Fibroblast of lung (primary cell): ENCODE results near the gene HYCC1. TPM values are rescaled to one million over a fixed set of nuclear protein-coding genes. Genes with fewer than 3 reads are reported as not detected.

Experiments
- DNase-seq, 2 donors: peaks; one replicate each; pipeline versions ENCODE4 v3.0.0 to v3.0.0-alpha.2; 2010; ENCODE audit warnings: low read depth in 2 of 2
- H2AFZ ChIP-seq: 2 replicates; pipeline ENCODE4 v1.5.1; 2012; ENCODE audit warnings: low read length, control low read depth, inconsistent platforms
- H3K27ac ChIP-seq: 2 replicates; pipeline ENCODE4 v1.5.1; 2011; ENCODE audit warnings: low read length, control low read depth; ENCODE audit not compliant: insufficient read depth
- H3K27me3 ChIP-seq: 2 replicates; pipeline ENCODE4 v1.5.1; 2011; ENCODE audit warnings: mild to moderate bottlenecking, low read length; ENCODE audit not compliant: control insufficient read depth, insufficient read depth
- H3K36me3 ChIP-seq: 2 replicates; pipeline ENCODE4 v1.5.1; 2011; ENCODE audit warnings: low read length; ENCODE audit not compliant: control insufficient read depth, insufficient read depth
- H3K4me1 ChIP-seq: 2 replicates; pipeline ENCODE4 v1.5.1; 2011; ENCODE audit warnings: low read length; ENCODE audit not compliant: control insufficient read depth, insufficient read depth; ENCODE audit errors: extremely low read depth
- H3K4me2 ChIP-seq: 2 replicates; pipeline ENCODE4 v1.5.1; 2011; ENCODE audit warnings: low read length, control low read depth; ENCODE audit not compliant: insufficient read depth; ENCODE audit errors: extremely low read depth
- H3K4me3 ChIP-seq, 4 experiments: fragments of 200-600 bp in 1 of 4; sonication (generic) in 1 of 4; replicated peaks in 1 of 4; 2 replicates each; pipeline ENCODE4 v1.5.1; 2011 to 2016; ENCODE audit warnings: low read length in 4 of 4, low read depth in 3 of 4, mild to moderate bottlenecking in 3 of 4, control low read depth in 2 of 4, inconsistent platforms in 1 of 4, mixed read lengths in 1 of 4; ENCODE audit not compliant: insufficient read depth in 1 of 4; ENCODE audit errors: control extremely low read depth in 1 of 4
- H3K79me2 ChIP-seq: 2 replicates; pipeline ENCODE4 v1.5.1; 2012; ENCODE audit warnings: mild to moderate bottlenecking, low read length, inconsistent platforms; ENCODE audit not compliant: control insufficient read depth, insufficient read depth
- H3K9ac ChIP-seq: 2 replicates; pipeline ENCODE4 v1.5.1; 2011; ENCODE audit warnings: mild to moderate bottlenecking, low read length, control low read depth; ENCODE audit not compliant: insufficient read depth
- H3K9me3 ChIP-seq: 2 replicates; pipeline ENCODE4 v1.5.1; 2012; ENCODE audit warnings: low read depth, low read length; ENCODE audit not compliant: control insufficient read depth, insufficient read depth
- H4K20me1 ChIP-seq: 2 replicates; pipeline ENCODE4 v1.5.1; 2011; ENCODE audit warnings: low read length; ENCODE audit not compliant: control insufficient read depth, insufficient read depth; ENCODE audit errors: extremely low read depth
- EZH2 ChIP-seq: IDR thresholded peaks from 2 replicates; pipeline ENCODE4 v1.5.1; 2012; ENCODE audit warnings: low read length, control low read depth, mild to moderate bottlenecking; ENCODE audit errors: missing control alignments
- polyA plus RNA-seq, 2 donors: library from polyadenylated mRNA; depleted of rRNA in 1 of 2; stranded (reverse) in 1 of 2; unstranded in 1 of 2; fragments of >200 nt; gene quantifications; 2 replicates each; pipeline ENCODE4 v1.2.1, GENCODE V29; 2011 to 2012; ENCODE audit warnings: missing spikeins in 1 of 2
- total RNA-seq: library from RNA; depleted of rRNA; stranded (reverse); fragments of >200 nt; gene quantifications from 2 replicates; pipeline ENCODE4 v1.2.1, GENCODE V29; 2014
- TF ChIP-seq, protein P1 (sequence below), 2 donors: IDR thresholded peaks in 1 of 2; conservative IDR thresholded peaks in 1 of 2; 1 replicate in 1 of 2; 2 replicates in 1 of 2; pipeline ENCODE4 v1.5.1; 2011 to 2012; ENCODE audit warnings: low read length in 2 of 2, control low read depth in 1 of 2, inconsistent platforms in 1 of 2, low read depth in 1 of 2, mild to moderate bottlenecking in 1 of 2

HYCC1 gene
- total and polyA plus RNA-seq, 2 donors (not counting 1 experiment from before 2014, with no cell fraction given): 197 to 211 TPM

DNA sequence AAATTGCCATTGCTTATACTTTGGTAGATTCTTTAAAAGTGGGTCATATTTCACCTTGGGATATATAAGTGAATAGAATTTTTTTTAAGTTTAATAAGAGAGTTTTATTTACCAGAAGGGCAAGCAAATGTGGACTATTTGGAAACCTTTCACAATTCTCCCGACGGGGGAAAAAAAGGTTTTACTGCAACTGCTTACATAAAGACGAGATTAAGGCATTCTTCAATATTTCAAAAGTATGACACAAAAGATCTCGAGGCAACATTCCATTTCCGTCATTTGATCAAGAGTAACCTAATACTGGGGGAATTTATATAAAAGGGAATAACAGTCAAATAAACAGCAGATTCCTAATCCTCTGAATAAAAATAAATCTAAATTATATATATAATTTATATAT, 28.5 kb downstream of the HYCC1 start:
- H3K9me3 ChIP-seq: no peaks in the 10 kb centered on the region
- H3K4me1 ChIP-seq: peaks cover 3% of the 10 kb centered on the region
- no peaks in the 10 kb centered on the region for H4K20me1 ChIP-seq
- no peak for TF ChIP-seq EZH2
- TF ChIP-seq, protein P1, sequence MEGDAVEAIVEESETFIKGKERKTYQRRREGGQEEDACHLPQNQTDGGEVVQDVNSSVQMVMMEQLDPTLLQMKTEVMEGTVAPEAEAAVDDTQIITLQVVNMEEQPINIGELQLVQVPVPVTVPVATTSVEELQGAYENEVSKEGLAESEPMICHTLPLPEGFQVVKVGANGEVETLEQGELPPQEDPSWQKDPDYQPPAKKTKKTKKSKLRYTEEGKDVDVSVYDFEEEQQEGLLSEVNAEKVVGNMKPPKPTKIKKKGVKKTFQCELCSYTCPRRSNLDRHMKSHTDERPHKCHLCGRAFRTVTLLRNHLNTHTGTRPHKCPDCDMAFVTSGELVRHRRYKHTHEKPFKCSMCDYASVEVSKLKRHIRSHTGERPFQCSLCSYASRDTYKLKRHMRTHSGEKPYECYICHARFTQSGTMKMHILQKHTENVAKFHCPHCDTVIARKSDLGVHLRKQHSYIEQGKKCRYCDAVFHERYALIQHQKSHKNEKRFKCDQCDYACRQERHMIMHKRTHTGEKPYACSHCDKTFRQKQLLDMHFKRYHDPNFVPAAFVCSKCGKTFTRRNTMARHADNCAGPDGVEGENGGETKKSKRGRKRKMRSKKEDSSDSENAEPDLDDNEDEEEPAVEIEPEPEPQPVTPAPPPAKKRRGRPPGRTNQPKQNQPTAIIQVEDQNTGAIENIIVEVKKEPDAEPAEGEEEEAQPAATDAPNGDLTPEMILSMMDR (conservative IDR thresholded peaks at IDR 0.05 in 1 of 2, IDR thresholded peaks at IDR 0.05 in 1 of 2; ENCODE audit: low read depth in 1 of 2, low read length in 2 of 2): no peak
- DNase-seq: no peak
- H3K27ac ChIP-seq: no peak overlapping the region
- no peak overlapping the region for H3K9ac ChIP-seq
- H3K79me2 ChIP-seq: peaks cover 34% of the 10 kb centered on the region
- no peaks in the 10 kb centered on the region for H3K36me3 ChIP-seq
- no peak overlapping the region for H2AFZ ChIP-seq
- no peak overlapping the region for H3K4me3 ChIP-seq
- no peaks in the 10 kb centered on the region for H3K27me3 ChIP-seq
- H3K4me2 ChIP-seq: no peak overlapping the region

DNA sequence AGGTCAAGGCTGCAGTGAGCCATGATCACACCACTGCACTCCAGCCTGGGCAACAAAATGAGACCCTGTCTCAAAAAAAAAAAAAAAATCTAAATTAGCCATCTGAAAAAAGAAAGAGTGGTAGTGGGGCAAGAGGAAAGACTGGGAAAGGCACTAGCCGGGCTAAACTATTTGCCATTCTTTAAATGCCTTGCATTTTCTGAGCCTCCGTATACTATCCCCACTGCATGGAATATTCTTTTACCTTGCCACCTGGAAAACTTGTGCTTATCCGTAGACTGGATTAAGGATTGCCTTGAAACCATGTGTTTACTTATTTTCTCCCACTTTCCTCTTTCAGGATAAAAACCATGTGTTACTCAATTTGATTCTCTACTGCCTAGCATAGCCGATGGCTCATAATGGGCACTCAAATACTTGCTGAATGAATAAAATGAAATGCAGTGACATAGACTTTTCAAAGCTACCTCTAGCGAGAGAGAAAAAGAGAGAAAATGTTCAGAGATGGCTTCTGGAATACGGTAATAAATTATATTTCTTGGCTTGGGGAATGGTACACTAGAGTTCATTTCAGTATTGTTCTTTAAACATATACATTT, 30.6 kb downstream of the HYCC1 start:
- Histone ChIP-seq H3K4me3 (no peak overlapping the region), H3K27ac (no peak overlapping the region), H4K20me1 (no peaks in the 10 kb centered on the region), H3K4me2 (no peak overlapping the region), H3K9ac (no peak overlapping the region), H2AFZ (no peak overlapping the region), H3K27me3 (no peaks in the 10 kb centered on the region), H3K9me3 (no peaks in the 10 kb centered on the region), H3K79me2 (peaks cover 24% of the 10 kb centered on the region), H3K36me3 (no peaks in the 10 kb centered on the region), H3K4me1 (no peaks in the 10 kb centered on the region)
- TF ChIP-seq, protein P1 (conservative IDR thresholded peaks at IDR 0.05 in 1 of 2, IDR thresholded peaks at IDR 0.05 in 1 of 2; ENCODE audit: low read depth in 1 of 2, low read length in 2 of 2): no peak
- TF ChIP-seq EZH2: no peak
- DNase-seq: peak in 1 of 2 donors; percentile 27

DNA sequence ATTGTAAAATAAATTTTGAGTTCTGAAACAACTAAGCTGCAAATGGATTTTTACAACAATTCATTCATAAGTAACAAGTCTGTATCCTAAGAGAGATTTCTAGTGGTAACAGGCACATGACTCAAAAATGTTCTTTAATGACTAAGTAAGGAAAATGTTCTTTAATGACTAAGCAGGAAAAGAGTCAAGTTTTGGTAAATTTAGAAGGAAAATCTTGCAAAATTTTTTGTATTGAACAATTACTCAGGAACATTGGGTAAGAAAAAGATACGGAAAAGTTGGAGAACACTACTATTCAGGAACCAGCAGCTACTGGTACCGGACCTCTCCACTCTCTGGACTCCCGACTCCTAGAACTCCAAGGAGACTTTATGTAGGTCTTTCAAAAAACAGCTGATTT, 33.5 kb downstream of the HYCC1 start:
- H3K9ac ChIP-seq: no peak overlapping the region
- H4K20me1 ChIP-seq: no peaks in the 10 kb centered on the region
- peak overlapping the region; percentile 56 for H3K4me2 ChIP-seq
- H3K27me3 ChIP-seq: no peaks in the 10 kb centered on the region
- H3K4me3 ChIP-seq: no peak overlapping the region
- no peak overlapping the region for H2AFZ ChIP-seq
- no peaks in the 10 kb centered on the region for H3K9me3 ChIP-seq
- no peaks in the 10 kb centered on the region for H3K36me3 ChIP-seq
- no peaks in the 10 kb centered on the region for H3K4me1 ChIP-seq
- peaks cover 20% of the 10 kb centered on the region for H3K79me2 ChIP-seq
- DNase-seq: peak; percentile 86 to 88
- TF ChIP-seq EZH2: no peak
- TF ChIP-seq, protein P1 (conservative IDR thresholded peaks at IDR 0.05 in 1 of 2, IDR thresholded peaks at IDR 0.05 in 1 of 2; ENCODE audit: low read depth in 1 of 2, low read length in 2 of 2): no peak
- peak overlapping the region; percentile 87 for H3K27ac ChIP-seq
